Frontal cortex (tissue), 4 donors: Measurements from ENCODE around the gene OR8D1. TPM values are rescaled to one million over a fixed set of nuclear protein-coding genes. Genes with fewer than 3 reads are reported as not detected.

ENCODE experiments used
- DNase-seq, 2 donors: peaks; one replicate each; pipeline ENCODE4 v3.0.0; 2012; ENCODE audit warnings: low spot score in 2 of 2
- FAIRE-seq: peaks from 2 replicates; lab custom pipeline; 2012; peaks lifted over from hg19 to GRCh38; lab: Jason Lieb, UNC
- total RNA-seq: library from RNA; depleted of rRNA; stranded (reverse); fragments of >200 nt; gene quantifications from one replicate; pipeline ENCODE4 v1.2.3, GENCODE V29; 2014
- donor health status: control.
- donor health status: control.
- donor health status: control.

OR8D1 gene
- total RNA-seq: not detected

DNA sequence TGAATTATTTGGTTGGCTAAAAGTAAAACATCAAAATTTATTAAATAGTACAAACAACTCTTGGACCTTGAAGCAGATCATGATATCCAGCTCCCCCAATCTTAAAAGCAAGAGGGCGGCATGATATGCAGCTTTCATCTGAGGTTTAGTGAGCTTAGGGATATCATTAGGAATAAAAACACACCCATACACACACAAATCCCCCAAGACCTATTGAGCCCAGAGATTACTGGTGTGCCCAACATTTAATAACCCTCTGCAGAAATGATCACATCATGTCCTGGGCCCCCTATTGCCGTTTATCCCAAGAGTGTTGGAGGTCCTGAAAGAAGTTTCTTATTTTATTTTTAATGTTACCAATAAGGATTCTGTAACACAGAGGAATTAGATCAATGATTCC, at the start of gene OR8D1:
OR8D1 (minus strand) TSS at position 101 of the 400 bp plus-strand sequence. CDS start 3,183 bp downstream, outside the sequence.
- no peak for FAIRE-seq
- no peak for DNase-seq

DNA sequence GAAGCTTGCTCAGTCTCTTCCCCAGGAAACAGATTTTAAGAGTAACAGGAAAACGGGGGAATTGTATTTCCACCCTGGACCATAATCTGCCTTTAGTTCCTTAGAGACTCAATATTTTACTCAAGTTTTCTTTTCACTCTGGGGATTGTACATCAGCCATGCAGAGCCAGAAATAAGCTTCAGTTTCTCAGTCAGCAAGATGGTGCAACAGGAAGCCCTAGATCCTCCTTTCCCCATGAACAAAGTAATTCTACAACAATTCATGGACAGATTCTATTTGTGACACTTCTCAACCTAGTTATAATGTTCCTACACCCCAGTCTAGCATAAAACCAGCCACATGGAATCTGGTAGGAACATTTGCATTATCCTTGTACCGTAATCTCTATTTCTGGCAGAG, 45.8 kb upstream of the OR8D1 start:
- no peak for FAIRE-seq

GRCh38 chr11:124346311-124346955, 32.7 kb upstream of the OR8D1 start:
- DNase-seq: no peak
- no peak for FAIRE-seq

More for the DNA sequence above, 45.8 kb upstream of the OR8D1 start:
- DNase-seq: no peak

DNA sequence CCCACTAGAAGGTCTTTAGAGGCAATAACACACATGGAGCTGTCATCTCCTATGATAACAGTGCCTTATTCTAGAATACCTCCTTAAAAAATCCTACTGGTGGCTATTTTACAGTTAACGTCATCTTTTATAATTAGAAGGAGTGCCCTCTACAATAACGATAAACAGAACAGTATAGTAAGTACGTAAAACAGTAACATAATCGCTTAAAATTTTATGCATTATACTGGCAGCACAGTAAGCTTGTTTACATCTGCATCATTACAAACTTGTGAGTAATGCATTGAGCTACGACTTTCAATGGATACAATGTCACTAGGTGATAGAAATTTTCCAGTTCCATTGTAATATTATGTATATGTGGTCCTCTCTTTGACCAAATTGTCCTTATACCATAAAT, 30.6 kb upstream of the OR8D1 start:
- DNase-seq: no peak
- FAIRE-seq: no peak

DNA sequence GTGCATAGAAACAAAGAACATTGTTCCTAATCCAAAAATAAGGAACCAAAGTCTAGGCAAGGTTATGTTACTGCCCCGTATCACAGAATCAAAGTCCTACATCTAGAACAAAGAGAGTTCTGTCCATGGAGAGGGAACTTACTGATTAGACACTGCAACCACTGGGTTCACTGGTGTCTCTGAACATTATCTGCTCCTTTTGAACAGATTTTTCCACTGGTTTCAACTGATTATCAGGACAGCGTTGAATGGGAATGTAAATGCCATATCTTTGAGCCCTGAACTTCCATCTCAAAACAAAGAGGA, 26.3 kb upstream of the OR8D1 start:
- no peak for FAIRE-seq
- DNase-seq: no peak

- FAIRE-seq: no peak
Observed at GRCh38 chr11:124339396-124340141, 25.8 kb upstream of the OR8D1 start.

DNA sequence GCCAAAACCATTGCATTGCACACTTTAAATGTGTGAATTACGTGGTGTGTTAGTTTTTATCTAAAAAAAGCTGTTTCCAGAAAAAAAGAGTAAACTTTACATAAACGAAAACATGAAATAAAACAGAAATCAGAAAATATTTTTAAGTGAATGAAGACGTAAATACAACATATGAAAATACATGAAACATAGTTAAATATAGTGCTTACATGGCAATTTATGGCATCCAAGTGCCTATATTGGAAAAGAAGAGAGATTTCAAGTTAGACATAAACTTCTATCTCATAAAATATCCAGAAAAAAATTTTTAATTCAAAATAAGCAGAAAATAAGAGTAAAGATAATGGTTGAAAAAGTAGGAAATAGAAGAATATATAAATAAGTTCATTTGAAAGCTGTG, 18.1 kb upstream of the OR8D1 start:
- no peak for FAIRE-seq

More at GRCh38 chr11:124339396-124340141, 25.8 kb upstream of the OR8D1 start:
- DNase-seq: no peak

GRCh38 chr11:124329787-124330478, 16.2 kb upstream of the OR8D1 start:
- FAIRE-seq: no peak
- no peak for DNase-seq

More for the DNA sequence above, 18.1 kb upstream of the OR8D1 start:
- DNase-seq: no peak

GRCh38 chr11:124327775-124328174, 14.0 kb upstream of the OR8D1 start:
- DNase-seq (no peak), FAIRE-seq (no peak)

DNA sequence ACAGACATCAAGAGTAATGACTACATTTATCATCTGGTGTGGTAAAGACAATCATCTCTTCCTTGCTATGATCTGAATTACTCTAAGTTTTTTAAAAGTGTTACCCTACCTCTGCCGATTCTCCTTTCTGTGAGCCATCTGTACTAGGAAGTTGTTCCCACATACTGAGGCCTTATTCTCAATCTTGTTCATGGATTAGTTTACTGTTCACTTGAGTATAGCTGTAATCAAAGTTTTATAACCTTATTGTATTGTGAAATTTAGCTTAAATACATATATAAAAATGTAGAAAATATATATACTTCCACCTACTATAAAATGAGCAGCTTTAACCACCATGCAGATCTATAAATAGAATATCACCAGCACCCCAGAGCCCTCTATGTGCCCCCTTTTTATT, 8.6 kb upstream of the OR8D1 start:
- DNase-seq: no peak
- no peak for FAIRE-seq

GRCh38 chr11:124320097-124320496, 6.3 kb upstream of the OR8D1 start, which contains the start of gene OR8D2:
Gene OR8D2 (minus strand): TSS chr11:124320197. CDS start chr11:124320197, 0 bp downstream.
- no peak for FAIRE-seq

GRCh38 chr11:124315052-124315451, 1.3 kb upstream of the OR8D1 start:
- DNase-seq (no peak), FAIRE-seq (no peak)

More at GRCh38 chr11:124320097-124320496, 6.3 kb upstream of the OR8D1 start, which contains the start of gene OR8D2:
- no peak for DNase-seq

DNA sequence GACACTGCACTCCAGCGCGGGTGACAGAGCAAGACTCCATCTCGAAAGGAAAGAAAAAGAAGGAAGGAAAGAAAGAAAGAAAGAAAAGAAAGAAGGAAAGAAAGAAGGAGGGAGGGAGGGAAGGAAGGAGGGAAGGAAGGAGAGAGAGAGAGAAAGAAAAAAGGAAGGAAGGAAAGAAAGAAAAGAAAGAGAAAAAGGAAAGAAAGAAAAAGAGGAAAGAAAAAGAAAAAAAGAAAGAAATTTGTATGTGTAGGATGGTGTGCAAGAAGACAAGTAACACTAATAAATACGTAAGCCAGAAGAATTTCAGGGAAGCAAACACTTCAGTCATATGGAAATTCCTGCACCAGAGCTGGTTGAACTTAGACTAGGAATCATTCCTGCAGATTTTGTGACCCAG, 618 bp downstream of the OR8D1 start:
- FAIRE-seq: no peak

GRCh38 chr11:124311670-124312069, 2.1 kb downstream of the OR8D1 start:
- FAIRE-seq: no peak
- no peak for DNase-seq

More for the DNA sequence above, 618 bp downstream of the OR8D1 start:
- no peak for DNase-seq

DNA sequence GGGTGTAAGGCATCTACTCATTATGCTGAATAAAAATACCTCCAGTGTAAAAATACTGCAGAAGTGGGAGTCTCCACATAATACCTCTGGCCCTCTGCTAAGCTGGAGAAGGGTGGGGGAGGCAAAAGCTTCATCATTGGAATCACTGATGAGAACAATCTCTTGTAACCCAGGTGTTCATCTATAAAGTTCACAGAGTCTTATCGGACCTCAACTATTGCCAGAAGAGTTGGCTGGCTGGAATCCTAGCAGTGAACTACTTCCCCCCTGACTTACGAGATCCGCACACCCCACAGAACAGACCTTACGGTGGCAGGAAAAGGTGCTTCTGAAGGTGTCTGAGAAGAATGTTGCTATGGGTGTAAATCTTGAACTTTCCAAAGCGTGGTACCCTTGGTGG, 2.5 kb downstream of the OR8D1 start:
- DNase-seq (no peak), FAIRE-seq (no peak)

DNA sequence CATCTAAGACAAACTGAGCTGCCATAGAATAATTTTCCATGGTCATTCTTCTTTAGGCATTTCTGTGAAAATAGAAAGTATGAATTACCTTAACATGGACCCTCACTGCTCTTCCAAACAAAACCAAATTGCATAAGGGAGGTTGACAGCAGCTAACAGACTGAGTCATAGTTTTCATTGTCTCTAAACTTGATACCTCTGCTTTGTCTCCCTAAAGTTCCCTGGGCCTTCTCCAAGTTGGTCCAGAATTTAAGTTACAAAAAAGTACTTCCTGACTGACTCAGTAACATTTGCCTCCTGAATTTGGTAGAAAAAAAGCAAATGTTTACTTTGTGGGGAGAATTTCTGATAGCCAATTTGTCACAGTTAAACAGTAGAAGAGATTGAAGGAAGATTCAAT, 3.0 kb downstream of the OR8D1 start:
- FAIRE-seq (no peak), DNase-seq (no peak)

DNA sequence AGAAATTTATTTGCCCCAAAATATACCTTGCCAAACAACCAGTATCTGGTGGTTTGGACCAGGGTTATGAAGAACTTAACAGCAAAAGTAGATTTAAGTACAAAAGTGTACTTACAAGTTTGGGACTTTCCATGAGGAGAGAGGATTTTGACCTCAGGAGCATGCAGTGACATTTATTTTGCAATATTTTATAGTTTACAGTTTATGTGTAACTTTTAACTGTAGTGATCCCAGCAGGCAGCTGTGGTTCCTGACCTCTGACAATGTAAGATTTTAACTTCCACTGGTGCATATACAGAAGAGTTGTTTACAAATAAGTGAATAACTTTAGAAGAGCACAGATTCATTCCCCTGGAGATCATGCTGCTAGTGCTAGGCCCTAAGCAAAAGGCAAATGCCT, 6.7 kb downstream of the OR8D1 start:
- FAIRE-seq (no peak), DNase-seq (no peak)

GRCh38 chr11:124302347-124303125, 11.2 kb downstream of the OR8D1 start:
- DNase-seq (no peak), FAIRE-seq (no peak)

DNA sequence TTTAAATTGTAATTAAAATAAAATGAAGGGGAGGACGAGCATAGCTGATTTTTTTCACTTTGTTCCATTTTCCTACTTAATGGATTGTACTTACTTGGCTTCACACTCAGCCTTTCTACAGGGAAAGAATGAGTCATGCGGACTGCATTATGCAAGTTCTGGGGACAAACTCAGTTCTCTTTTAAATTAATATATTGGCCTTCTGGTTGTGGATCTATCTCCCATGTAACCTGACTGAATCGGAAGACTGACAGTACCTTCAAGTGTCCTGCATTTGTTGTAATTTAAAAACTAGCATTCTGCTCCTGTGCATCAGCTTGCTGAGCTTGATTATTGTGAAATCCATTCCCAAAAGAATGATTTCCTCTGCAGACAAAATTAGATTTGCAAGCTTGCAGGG, 12.2 kb downstream of the OR8D1 start:
- FAIRE-seq (no peak), DNase-seq (no peak)

GRCh38 chr11:124297921-124298320, 15.8 kb downstream of the OR8D1 start:
- FAIRE-seq (no peak), DNase-seq (no peak)
